GM23338 (cell line): ENCODE data around the gene PLA2G4B.

Source experiments
- CTCF ChIP-seq, 2 experiments: fragments of 200-600 bp in 1 of 2; sonication (generic) in 1 of 2; conservative IDR thresholded peaks; 2 replicates each; pipeline versions ENCODE4 v1.5.1 to v1.6.1; 2016 to 2017; ENCODE audit warnings: antibody characterized with exemption in 2 of 2, low read depth in 2 of 2, mild to moderate bottlenecking in 2 of 2, moderate library complexity in 1 of 2
- EZH2 ChIP-seq: fragments of 200-600 bp; sonication (generic); IDR thresholded peaks from one replicate; pipeline ENCODE4 v1.8.0; 2017; ENCODE audit warnings: antibody characterized with exemption, mild to moderate bottlenecking, low read depth; ENCODE audit not compliant: unreplicated experiment

DNA sequence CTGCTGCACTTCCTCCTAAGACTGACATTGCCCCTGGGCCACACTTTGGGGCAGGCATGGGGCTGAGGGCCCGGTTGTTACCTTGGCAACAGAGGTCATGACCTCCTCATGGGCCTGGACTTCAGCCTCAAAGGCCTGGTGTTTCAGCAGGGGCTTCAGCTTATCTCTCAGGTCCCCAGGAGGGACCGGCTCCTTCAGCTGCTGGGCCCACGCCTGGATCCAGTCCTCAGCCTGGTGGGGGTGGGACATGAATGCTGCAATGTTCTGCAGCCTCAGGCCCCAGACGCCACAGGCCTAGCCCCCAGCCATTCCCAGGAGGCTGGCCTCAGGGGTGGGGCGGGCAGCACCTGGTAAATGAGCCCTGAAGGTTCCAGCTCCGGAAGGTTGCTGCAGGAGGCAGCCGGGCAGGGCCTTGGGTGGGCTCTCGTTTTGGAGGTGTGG is 27.6 kb downstream of the PLA2G4B start:
- TF ChIP-seq CTCF (conservative IDR thresholded peaks at IDR 0.05; ENCODE audit: low read depth in 2 of 2) (no peak), EZH2 (no peak)
